ENCODE results near the gene PTTG2. TPM values are rescaled to one million over a fixed set of nuclear protein-coding genes. Genes with fewer than 3 reads are reported as not detected.

PTTG2 gene
- total RNA-seq, 4 donors from 2014 or later, result 1.1 TPM; not detected in 3

DNA sequence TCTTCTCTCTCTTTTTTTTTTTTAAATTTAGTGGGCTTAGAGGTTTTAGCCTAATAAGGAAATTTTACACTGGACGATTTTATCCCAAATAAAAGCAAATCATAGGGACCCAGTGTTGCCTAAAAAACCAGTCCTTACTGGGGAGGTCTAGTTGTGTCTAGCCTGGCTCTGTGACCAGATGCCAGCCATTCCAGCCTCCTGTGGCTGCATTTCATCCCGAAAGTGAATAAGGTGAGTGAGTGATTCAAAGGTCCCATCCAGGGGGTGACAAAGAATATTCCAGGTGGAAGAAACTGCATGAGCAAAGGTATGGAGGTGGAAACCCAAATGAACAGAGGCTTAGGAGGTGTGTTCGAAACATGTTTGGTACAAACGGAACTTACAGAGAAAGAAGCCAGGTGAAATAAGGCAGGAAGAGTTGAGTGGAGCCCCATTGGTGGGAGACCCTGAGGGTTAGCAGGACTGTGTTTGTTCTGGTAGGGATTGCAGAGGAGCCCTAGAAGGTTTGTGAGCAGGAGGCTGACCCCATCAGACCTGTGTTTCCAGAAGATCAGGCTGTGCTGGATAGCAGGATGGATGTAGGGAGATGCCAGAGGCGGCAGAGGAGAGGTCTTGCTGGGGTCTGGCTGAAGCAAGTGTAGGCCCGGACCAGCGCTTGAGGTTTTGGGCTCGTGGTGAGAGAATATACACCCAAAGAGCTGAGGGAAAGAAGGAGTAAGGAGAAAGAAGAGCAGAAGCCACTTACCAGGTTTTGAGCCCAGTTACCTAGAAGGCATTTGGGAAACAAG, 31.6 kb downstream of the PTTG2 start:
- H3K4me3 ChIP-seq, result no peak overlapping the region
- no peak for TF ChIP-seq POLR2A (IDR thresholded peaks at IDR 0.05)
- TF ChIP-seq, protein P1, sequence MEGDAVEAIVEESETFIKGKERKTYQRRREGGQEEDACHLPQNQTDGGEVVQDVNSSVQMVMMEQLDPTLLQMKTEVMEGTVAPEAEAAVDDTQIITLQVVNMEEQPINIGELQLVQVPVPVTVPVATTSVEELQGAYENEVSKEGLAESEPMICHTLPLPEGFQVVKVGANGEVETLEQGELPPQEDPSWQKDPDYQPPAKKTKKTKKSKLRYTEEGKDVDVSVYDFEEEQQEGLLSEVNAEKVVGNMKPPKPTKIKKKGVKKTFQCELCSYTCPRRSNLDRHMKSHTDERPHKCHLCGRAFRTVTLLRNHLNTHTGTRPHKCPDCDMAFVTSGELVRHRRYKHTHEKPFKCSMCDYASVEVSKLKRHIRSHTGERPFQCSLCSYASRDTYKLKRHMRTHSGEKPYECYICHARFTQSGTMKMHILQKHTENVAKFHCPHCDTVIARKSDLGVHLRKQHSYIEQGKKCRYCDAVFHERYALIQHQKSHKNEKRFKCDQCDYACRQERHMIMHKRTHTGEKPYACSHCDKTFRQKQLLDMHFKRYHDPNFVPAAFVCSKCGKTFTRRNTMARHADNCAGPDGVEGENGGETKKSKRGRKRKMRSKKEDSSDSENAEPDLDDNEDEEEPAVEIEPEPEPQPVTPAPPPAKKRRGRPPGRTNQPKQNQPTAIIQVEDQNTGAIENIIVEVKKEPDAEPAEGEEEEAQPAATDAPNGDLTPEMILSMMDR (IDR thresholded peaks at IDR 0.05), result no peak
- intact Hi-C loops (cut with DNase I), result no loop called here
- no peaks in the 10 kb centered on the region for H3K27me3 ChIP-seq
- no peak overlapping the region for H3K27ac ChIP-seq
- WGBS, 2 donors, result 89 to 91% methylated on average over 8 of the region's 8 CpGs
- peaks cover 6 to 65% (median 31%) of the 10 kb centered on the region in 3 donors for H3K4me1 ChIP-seq
- no peak for DNase-seq
- no peaks in the 10 kb centered on the region for H3K36me3 ChIP-seq
- H3K9me3 ChIP-seq, result no peaks in the 10 kb centered on the region

DNA sequence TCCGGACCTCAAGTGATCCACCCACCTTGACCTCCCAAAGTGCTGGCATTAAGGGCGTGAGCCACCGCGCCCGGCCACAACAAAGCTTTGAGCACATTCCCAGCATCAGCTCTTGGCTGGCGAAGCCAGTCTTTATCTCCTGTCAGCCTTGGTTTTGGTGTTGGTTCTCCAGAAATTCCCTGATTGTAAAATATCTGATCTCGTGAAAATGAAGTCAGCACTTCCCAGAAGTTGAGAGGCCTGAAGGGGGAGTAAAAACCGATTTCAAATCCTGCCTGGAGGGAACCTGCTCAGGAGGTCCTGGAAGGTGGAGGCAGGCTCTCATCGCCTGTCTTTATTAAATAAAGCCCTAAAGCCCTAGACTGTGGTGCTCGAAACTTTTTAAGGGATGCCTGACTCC, 33.6 kb downstream of the PTTG2 start:
- Histone ChIP-seq H3K4me1 (peaks cover 6 to 64% (median 31%) of the 10 kb centered on the region in 3 donors), H3K36me3 (no peaks in the 10 kb centered on the region), H3K27me3 (no peaks in the 10 kb centered on the region), H3K9me3 (no peaks in the 10 kb centered on the region), H3K4me3 (no peak overlapping the region), H3K27ac (no peak overlapping the region)
- intact Hi-C loops (cut with DNase I), result no loop called here
- WGBS, 2 donors, result 77 to 82% methylated on average over 7 to 9 of the region's 10 CpGs
- TF ChIP-seq, protein P1 (IDR thresholded peaks at IDR 0.05), result no peak
- no peak for TF ChIP-seq POLR2A (IDR thresholded peaks at IDR 0.05)
- no peak for DNase-seq

DNA sequence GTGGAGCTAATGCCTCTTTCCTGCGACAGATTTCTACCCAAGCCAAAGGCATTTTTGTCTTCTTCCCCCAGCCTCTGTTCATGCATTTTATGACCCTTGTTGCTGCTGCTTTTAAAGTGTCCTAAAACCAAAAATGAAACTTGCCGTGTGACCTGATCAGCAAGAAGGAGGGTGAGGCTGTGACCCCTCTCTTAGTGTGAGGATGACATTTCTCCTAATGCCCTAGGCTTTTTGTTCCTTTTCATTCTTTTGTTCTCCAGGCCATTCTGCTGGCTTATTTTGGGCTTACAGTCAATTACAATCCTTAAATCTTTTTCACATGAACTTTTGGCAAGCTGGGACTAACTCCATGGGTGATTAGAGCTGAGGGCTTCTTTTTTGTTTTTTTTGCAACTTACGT, 34.4 kb downstream of the PTTG2 start:
- H3K9me3 ChIP-seq, result no peaks in the 10 kb centered on the region
- intact Hi-C loops (cut with DNase I), result no loop called here
- WGBS, 2 donors, result 25 to 32% methylated on average over 3 of the region's 3 CpGs
- peaks cover 6 to 57% (median 27%) of the 10 kb centered on the region in 3 donors for H3K4me1 ChIP-seq
- H3K27me3 ChIP-seq, result no peaks in the 10 kb centered on the region
- no peak overlapping the region for H3K4me3 ChIP-seq
- H3K27ac ChIP-seq, result peak overlapping the region in 1 of 4 donors; percentile 14
- no peak for DNase-seq
- TF ChIP-seq, protein P1 (IDR thresholded peaks at IDR 0.05), result no peak
- TF ChIP-seq POLR2A (IDR thresholded peaks at IDR 0.05), result no peak
- no peaks in the 10 kb centered on the region for H3K36me3 ChIP-seq

DNA sequence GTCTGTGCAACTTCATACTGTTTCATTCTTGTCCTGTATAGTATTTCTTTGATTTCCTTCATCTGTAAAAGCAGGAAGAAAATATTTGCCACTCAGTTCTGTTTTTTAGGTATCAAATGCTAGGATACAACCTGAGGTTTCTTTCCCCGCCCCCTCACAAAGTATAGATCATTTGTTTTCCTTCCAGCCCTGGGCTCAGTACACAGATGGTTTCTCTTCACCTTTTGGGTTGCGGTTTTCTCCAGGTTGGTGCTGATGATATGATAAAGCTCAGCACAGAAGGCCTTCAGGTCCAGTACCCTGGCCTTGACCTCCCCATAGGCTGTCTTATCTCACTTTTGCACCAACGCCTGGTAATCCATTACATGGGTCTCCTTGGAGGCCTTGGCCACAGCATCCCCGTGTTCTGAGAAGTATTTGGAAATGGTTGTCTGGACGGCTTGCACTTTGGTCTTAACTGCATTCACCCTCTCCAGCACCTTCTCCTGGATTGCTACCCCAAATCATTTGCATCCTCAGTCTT, 35.2 kb downstream of the PTTG2 start:
- no peaks in the 10 kb centered on the region for H3K27me3 ChIP-seq
- no peak for TF ChIP-seq POLR2A (IDR thresholded peaks at IDR 0.05)
- TF ChIP-seq, protein P1 (IDR thresholded peaks at IDR 0.05), result no peak
- DNase-seq, result no peak
- no peak overlapping the region for H3K4me3 ChIP-seq
- peak overlapping the region in 2 of 4 donors; percentile 4 to 14 for H3K27ac ChIP-seq
- intact Hi-C loops (cut with DNase I), result no loop called here
- no peaks in the 10 kb centered on the region for H3K9me3 ChIP-seq
- WGBS, 2 donors, result 92 to 93% methylated on average over 4 to 5 of the region's 5 CpGs
- peaks cover 6 to 49% (median 26%) of the 10 kb centered on the region in 3 donors for H3K4me1 ChIP-seq
- H3K36me3 ChIP-seq, result no peaks in the 10 kb centered on the region

DNA sequence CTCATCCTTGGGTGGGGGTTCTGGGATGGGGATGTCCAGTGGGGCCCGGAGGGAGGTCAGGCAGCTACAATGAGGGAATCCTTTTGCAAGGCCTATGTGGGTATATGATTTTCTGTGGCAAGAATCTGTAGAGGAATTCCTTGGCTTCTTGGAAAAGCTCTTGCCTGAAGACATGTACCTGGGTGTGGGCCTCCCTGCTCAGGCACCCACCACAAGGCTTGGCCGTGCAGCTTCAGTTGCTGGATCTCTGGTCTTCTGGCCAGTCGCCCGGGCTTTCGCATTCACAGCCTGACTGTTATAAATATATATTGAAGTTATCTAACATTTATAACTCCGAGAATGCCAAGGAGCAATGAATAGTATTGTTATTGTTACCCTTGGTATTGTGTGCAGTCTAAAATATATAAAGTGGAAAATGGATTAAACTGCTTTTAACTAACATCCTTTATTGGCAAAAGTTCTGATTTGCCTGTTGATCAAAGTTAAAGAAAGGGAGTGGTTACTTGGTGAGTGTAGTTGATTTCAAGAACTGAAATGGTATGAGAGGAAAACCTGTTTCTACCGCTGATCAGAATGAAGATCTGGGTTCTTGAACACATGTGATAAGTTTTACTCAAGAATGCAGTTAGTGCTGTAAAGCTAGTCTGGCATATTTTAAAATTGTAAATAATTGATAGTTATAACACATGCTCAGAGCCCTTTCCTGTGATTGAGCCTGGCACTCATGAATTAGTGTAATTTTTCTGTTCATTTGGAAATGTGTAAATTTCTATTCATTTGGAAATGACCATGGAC, 36.0 kb downstream of the PTTG2 start:
- no peaks in the 10 kb centered on the region for H3K27me3 ChIP-seq
- H3K36me3 ChIP-seq, result no peaks in the 10 kb centered on the region
- peak overlapping the region in 1 of 4 donors; percentile 4 for H3K27ac ChIP-seq
- peaks cover 6 to 42% (median 26%) of the 10 kb centered on the region in 3 donors for H3K4me1 ChIP-seq
- no peaks in the 10 kb centered on the region for H3K9me3 ChIP-seq
- TF ChIP-seq, protein P1 (IDR thresholded peaks at IDR 0.05), result no peak
- TF ChIP-seq POLR2A (IDR thresholded peaks at IDR 0.05), result no peak
- intact Hi-C loops (cut with DNase I), result no loop called here
- no peak for DNase-seq
- no peak overlapping the region for H3K4me3 ChIP-seq
- 18 to 35% methylated on average over 3 to 7 of the region's 7 CpGs for WGBS, 2 donors
